GM19328 (cell line): ENCODE measurements around the gene MSI2.

Experiments used
- ATAC-seq: cut with Tn5 transposase; IDR thresholded peaks from one replicate; pipeline ENCODE4 v1.9.1; 2021; ENCODE audit warnings: mild to moderate bottlenecking, moderate library complexity; ENCODE audit not compliant: unreplicated experiment

MSI2 gene

DNA sequence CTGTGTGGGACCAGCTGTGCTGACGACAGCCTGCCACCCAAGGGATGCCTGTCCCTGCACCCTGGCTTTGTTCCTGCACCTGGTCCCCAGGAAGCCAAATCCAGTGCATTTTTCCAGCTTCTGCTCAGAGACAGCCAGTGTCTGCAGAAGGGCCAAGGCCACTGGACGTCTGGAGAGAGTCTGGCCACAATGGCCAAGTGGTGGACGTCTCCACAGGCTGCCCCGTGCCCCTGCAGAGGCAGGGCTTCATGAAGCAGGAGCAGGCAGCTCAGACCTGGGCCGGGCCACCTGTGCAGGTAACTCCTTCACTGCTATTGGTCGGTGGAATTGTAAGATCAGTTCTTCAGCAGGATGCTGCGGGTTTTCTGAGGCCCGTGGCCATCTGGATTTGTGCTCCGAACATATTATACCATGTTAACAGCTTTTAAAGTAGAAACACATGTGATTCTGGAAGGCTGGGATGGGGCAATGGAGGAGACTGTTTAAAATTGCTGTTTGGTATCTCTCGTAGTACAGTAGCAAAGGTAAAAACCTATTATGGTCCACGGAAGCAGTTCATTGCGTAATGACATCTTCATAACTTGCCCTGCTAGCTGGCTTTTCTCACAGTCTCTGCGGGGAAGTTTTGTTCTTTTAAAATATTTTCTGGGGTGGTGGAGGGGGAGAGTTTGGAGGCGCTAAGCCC, 303.5 kb downstream of the MSI2 start:
- no peak for ATAC-seq

DNA sequence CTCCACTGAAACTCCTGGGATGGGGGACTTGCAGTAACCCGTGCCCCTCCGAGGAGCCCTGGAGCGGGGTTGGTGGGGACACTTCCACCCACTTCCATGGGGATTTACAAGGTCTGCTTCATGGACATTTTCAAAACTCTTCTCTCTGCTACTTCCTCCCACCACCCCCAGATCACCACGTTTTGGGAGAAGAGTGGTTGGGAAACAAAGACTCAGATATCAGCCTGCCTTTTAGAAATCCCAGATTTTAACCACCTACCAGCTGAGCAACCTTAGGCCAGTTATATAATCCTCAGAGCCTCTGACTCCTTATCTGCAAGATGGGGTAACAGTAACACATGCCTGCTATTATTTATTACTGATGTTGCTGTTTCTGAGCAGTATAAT, 304.0 kb downstream of the MSI2 start:
- no peak for ATAC-seq

DNA sequence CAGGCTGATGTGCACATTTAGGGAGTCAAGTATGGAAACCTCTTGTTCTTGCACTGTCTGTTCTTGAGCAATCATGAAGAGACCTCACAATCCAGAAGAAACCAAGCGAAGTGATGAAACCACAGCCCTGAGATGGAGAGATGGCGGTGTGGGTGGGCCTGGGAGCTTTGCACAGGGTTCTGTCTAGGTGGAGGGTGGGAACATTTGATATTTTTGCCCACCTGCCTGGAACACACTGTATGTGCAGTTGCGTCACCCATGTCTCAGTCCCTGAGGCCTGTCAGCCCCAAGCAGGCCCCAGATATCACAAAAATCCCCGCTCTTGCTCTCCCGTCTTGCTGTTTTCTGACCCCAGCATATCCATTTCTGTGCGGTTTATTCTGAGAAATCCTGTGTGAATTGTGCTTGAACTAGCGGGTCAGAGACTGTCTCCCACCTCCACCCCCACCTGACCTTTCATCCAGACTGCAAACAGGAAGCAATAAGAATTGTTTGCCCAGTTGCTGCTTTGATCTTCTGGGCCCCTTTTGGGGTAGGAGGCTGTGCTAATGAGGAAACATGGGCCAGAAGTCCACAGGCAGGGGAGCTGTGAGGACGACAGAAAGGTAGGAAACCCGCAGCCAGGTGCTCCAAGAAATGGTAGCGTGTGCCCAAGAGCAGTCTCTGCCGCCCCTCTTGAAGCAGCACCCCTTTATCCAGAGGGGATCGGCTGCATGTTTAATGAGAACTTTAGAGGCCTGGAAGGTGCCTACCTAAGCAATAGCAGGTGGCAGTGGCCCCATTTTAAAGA, 304.9 kb downstream of the MSI2 start:
- no peak for ATAC-seq

DNA sequence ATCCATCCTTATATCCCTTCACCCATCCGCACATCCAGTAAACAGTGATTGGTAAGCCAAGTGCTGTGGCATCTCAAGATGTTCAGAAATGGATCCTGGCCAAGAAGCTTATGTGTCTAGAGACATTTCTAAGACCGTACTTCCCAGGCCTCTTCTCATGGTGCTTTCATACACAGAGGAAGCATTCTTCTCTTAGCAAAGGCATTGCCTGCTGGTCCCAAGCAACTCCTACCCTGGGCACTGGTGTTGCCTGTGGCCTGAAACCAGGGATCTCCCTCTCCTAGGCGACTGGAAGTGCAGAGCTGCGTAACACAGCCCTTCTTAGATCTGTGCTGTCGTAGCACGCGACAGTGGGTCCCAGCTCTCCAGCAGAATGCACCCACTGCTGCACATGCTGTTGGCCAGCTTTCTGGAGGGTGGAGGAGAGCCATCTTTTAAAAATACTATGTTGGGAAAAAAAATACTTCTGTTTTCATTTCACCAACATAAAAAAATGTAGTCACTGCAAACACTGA, 305.9 kb downstream of the MSI2 start:
- ATAC-seq, result no peak

DNA sequence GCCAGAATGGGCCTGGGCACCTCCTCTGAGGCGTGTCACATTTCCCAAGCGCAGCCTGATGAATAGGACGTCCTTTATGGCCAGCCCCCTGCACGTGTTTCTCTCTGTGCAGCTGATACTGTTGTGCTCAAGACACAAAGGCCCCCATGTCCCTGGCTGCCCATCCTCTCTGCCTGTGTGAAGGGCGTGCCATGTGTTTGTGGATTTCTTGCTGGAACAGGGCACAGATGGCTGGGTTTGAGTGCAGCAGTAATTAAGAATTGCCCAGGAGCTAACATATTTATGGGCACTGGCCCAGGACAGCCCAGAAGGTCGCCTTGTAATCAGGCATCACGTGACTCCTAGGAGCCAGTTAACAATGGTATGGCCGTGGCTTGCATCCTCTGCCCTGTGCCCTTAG, 307.6 kb downstream of the MSI2 start:
- ATAC-seq, result no peak

DNA sequence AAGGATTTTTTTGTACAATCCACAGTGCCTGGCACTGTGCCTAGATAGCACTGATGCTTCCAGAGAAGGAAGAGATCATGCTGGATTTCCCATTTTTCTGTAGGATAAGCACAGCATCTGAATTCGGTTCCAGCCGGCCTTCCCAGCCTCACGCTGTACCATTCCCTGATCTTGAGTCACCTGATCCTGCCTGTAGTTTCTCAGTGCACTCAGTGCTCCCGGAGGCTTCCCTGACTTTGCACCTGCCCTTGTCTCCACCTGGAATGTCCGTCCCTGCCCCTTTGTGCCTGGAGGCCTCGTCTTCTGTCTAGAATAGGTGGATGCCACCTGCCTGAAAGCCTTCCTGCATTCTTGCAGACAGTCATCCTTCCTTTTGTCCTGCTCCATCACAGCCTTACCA, 308.9 kb downstream of the MSI2 start:
- ATAC-seq, result no peak

DNA sequence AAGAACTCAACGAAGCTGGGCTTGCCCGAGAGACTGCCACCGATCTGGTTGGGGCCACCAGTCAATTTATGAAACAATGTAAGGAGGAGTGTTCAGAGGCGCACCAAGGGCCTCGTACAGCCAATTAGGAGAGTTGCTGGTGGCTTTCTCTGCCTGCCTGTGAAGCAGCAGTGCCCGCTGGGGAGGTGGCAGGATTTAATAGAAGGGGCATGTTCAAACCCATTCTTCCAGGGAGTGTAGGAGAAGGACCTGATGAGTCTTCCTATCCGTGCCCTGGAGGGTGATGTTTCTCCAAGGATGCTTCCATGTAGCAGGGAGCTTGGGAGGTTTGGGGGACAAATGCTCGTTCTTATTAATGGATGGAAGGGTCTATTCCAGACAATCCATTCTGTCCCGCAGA, 310.4 kb downstream of the MSI2 start:
- no peak for ATAC-seq

DNA sequence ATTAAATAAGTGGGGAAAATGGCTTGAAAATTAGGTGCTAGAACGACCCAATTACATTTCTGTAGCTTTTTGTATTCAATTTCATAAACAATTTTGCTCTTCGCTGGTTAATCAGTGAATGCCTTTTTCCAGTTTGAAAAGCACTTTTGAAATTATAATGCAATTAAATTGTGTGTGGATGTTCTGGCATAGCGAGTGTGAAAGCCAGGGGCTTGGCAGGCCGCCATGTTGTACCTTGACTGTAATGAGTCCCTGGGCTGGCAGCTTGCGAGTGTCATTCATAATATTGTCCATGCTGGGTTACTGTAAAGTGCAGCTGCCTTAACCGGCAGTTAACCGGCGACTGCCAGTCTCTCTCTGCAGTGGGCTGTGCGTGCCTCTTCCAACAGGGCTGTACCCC, 310.9 kb downstream of the MSI2 start:
- ATAC-seq, result no peak

DNA sequence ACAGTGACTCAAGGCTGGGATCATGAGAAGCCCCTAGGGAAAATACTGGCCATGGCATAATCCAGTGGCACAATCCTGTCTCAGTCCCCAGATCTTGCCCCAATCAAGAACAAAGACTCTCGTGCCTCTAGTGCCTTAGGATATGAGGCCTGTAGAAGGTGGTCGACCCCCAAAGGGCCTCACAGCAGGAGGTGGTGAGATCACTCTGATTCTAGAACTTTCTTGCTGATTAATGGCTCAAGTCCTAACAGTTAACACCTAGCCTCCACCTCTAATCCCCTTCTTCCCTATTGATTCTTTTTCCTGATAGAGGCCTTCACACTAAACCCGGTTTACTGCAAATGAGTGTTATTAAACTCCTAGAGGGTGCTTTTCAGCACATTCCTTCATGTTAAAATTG, 312.0 kb downstream of the MSI2 start:
- ATAC-seq, result no peak

DNA sequence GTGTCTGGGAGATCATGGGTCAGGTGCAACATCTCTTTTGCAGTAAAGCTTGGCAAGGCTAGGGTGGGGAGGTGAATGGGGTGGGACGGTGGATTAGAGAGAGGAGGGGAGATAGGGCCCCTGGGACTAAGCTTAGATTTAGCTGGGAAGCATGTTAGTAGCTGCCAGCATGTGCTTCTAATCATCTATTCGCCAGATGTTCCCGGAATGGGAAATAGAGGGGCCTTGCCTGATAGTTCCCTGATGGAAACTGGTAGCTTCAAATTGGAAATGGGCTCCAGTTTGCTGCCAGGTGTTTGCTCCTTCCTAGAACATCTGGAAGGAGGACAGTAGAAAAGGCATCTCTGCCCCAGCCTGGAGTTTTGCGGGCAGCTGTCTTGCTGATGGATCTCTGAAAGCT, 312.7 kb downstream of the MSI2 start:
- ATAC-seq, result no peak

DNA sequence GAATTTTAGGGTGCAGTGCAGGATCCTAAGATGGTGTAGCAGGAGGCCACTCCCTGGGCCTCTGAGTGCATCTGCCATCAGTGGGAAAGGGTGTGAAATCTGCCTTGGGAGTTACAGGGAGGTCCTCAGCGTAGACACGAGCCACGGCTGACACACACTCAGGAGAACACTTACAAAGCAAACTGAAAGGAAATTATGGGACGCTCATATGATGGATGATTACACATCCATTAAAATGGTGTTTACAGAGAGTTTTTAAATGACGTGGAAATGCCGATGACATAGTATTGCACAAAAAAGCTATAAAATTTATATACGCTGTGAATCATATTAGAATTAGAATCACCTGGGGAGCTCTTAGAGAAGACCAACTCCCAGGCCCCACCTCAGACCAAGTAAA, 313.5 kb downstream of the MSI2 start:
- no peak for ATAC-seq

DNA sequence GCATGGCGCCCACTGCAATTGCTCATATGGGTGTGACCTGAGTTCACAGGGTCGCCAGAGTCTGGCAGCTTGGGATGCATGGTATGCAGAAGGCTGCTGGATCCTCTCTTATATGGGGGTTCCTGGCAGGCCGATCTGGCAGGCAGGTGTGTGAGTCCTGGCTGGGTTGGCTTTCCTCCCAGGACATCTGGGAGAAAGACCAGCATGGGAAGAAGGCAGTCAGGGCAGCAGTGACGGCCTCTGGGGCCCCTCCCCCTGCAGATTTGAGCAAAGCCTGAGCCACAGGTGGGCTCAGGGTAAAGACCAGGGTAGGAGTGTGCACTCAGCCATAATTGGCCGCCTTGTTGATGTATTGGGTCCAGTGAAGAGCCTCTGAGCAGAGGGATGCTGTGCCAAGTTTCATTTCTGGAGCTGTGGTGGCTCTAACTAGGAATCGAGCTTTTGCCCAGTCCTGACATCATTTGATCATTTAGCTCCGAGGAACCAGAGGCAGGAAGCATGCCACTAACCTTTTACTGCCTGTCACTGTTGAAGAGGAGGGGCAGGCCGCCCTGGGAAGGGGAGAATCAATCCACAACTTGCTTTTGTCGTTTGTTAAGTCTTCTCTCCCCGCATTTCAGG, 314.5 kb downstream of the MSI2 start:
- no peak for ATAC-seq

DNA sequence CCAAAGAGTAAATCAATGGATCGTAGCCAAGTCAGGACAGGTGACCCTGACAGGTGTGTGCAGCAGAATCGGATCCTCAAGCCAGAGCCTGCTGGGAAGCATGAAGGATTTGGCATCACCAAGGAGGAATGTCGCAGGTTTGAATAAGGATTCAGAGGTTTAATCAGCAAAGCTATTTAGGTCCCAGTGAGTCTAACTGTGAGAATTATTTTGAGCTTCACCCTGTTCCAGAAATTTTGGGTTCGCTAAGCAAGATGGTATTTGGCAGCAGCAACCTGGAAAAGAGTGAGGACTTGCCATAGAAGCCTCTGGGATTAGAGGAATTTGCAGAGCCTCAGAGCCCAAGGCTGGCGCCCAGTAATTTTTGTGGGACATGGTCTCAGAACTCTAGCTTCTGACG, 315.7 kb downstream of the MSI2 start:
- ATAC-seq, result no peak

DNA sequence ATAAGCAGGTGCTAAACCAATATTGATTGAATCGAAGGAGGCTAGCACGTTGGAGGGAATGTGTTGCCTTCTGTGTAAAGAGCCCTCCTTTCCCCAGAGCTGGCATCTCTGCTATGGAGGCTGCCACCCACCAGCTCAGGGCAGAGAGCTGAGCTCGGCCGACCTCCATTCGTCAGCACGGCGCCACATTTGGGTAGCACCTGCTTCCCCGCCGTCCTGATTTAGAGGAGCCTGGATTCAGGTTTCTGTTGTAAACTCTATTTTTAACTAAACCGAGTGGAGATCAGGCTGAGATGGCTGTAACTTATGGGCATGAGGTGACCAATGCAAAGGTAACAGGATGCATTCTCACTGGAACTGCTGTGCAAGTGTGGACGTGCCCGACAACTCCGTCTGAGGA, 316.3 kb downstream of the MSI2 start:
- ATAC-seq, result no peak

DNA sequence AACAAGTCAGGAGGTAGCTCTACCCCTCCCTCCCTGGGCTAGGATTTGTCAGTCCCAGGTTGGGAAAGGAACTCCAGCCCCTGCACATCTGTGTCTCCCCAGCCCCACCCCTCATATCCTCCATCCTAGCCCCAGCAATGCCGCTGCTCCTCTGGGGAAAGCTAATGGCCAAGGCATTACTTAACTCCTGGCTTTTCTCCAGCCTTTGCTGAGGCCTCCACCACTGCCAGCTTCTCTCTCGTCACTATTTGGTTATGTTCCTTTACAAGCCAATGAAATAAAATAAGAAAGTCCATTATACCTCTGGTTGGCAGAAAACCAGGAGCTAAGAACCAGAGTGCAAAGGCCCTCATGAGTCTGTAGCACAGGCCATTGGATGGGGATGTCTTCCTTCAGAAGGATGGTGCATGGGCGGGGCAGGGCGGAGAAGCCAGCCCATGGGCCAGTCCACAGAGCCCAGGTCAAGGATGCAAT, 317.8 kb downstream of the MSI2 start:
- no peak for ATAC-seq

DNA sequence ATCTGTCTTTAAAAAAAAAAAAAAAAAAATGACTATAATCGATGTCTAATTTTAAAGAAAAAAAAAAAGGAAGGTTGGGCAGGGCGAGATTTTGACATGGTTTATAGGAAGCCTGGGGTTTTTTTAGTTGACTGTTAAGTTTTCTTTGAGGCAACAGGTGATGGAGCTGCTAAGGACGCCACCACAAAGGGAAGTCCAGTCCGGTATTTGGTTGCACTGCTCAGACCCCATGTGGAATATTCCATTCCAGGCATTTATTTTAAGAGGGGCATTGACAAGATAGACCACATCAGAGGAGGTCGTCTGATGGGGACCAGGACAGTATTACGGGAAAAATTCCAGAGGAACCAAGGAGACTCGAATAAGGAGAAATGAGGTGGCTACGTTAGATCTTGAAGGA, 320.4 kb downstream of the MSI2 start:
- no peak for ATAC-seq

DNA sequence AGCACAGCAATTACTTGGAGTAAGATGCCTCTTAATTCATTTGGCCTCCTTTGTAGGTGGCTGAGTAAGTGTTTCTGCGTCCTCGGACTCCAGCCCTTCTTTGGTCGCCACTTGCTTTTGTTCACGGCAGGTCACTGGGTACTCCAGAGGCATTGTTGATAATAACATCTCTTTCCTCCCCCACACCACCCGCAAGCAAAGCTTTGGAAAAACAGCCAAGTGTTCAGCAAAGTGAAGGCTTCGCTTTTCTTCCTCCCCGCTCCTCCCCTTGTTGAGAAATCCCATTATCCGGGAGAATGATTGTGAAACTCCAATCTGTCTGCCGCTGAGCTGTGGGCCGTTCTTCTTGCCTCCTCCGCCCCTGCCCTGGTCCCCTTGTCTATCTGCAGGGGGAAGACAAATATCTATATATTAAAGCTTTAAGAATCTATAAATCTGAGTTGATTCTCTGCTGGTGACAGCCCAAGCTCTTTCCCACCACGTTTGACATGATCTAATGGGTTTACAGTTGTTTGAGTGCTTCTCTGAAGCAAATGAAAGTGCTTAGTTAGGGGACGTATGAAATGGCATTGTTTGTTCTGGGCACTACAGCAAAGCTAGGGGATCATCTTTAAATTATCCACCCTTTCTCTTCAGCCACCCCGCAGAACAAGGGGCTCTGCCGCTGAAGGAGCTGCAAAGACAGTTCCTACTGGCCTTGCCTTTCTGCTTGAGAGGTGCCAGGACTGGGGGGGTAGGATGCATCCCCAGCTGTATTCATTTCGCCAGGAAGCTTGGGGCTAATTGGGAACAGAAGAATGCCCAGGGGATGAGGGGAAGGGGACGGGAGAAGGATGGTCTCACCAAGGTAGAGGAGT, 321.7 kb downstream of the MSI2 start:
- no peak for ATAC-seq

DNA sequence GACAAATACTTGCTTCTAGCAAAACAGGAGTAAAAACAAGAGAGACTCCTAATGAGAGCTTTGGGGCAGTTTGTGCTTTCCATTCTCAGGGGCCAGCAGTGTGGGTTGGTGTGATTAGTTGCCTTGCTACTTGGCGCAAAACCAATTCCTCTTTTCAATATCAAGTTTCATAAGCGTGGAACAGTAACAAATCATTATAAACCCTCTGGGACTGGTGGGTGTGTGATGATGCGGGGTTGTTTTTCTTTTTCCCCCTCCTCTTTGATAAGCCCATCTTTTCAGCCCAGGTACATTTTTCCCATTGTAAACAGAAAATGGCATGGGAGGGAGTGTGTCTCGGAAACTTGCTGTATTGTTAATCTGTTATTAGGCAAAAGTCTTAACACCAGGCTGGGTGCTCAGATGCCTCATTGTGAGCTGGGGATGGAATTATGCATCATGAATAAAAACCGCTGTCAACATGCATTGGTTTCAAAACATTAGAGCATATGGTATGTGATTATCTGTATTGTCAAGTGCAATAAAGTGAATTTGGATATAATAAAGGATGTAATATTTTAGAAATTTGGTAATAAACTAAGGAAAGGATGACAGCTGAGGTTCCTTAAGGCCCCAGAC, 322.4 kb downstream of the MSI2 start:
- no peak for ATAC-seq

DNA sequence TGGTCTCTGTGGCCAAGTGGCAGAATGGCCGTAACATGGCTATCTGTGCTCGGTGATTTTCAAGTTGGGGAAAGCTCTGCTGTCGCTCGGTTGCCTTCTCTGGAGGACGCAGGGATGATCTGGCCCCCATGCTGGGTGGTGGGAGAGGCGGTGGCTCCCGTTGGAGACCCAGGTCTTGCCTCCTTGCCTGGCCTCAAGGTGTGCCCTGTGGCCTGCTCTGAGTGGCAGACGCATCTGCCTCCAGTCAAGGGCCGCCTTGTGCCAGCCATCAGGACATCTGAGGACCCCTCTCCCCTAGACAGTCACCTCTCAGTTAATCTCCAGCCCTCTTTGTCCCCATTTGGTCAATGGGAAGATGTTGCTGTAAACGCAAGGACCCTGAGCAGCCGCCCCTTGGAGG, 322.9 kb downstream of the MSI2 start:
- no peak for ATAC-seq

DNA sequence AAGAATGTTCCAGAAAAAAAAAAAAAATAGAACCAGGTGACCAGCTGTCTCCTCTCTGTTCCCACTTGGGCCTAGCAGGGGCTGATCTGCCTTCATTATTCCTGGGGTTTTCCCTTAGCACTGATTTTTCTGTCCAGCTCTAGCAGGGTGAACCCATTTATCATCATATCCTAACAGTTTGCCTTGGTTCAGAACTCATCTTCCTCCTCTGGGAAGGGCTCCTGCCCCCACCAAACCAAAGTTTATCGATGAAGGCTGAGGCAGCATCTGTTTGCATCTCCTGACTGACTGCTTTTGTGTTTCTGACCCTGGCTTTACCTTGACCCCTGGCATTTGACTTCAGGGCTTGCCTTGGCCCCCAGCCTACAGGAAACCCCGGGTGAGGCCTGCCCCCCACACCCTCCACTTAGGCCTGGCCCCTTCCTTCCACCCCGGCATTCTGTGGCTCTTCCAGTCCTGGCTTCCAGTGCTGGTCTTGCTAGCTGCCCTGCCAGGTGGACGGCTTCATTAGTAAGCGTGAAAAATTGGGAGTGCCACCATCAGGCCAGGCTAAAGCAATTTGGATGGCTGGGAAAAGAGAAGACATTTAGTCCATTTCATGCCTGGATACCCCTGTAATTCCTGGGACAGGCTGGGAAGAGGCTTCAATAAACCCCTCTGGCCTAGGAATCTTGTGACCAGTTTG, 323.9 kb downstream of the MSI2 start:
- ATAC-seq, result no peak
